Left ventricle myocardium superior (tissue), 1 donor: ENCODE data around the gene EIF6. TPM values are rescaled to one million over a fixed set of nuclear protein-coding genes. Genes with fewer than 3 reads are reported as not detected.

Experiments used
- ATAC-seq: fragments of 200-7000 bp; cut with Tn5 transposase; one replicate; pipeline ENCODE4 v1.9.1; 2020; ENCODE audit warnings: mild to moderate bottlenecking, moderate library complexity
- DNase-seq: peaks from one replicate; pipeline ENCODE4 v3.0.0-alpha.2; 2020
- intact Hi-C: fragments of 100-400 bp; cut with micrococcal nuclease; formaldehyde crosslinking; loops from one replicate; pipeline ENCODE4 v1.11.0; 2022
- long read RNA-seq: library from polyadenylated mRNA; unstranded; transcript quantifications from one replicate; pipeline ENCODE4 v2.0.0, GENCODE V29; 2021
- total RNA-seq: library from RNA; stranded (reverse); fragmentation: NEBNext Ultra II Directional; extraction: Animal tissue kit (Norgen Biotek cat#: 25700); gene quantifications from one replicate; pipeline ENCODE4 v1.2.1, GENCODE V29; 2021
- donor health status: DM: no; HTN: yes; CAD: no; lungs with severe emphysema.

Gene EIF6
- 34.6 TPM for total RNA-seq
- long read RNA-seq, transcript EIF6-203 (7 exons, 1,289 nt): major isoform, 25 of 36 reads
- long read RNA-seq, transcript EIF6-201 (6 exons, 1,252 nt): minor isoform, 9 of 36 reads
- long read RNA-seq, partial matches to known transcripts: 1 of 36 reads
- long read RNA-seq, other reads (novel, unspliced or antisense): 1 of 36 reads

- ATAC-seq (peak; percentile 92), DNase-seq (peak; percentile 88)
- intact Hi-C loops: no loop called here
Measured at GRCh38 chr20:35284267-35284991, at the start of gene EIF6. EIF6 (minus strand) TSS chr20:35284772; CDS start chr20:35284487, 285 bp downstream.

- ATAC-seq: no peak
- intact Hi-C loops: no loop called here
- DNase-seq: no peak
Measured at GRCh38 chr20:35333606-35334005, 49.0 kb upstream of the EIF6 start.

DNA sequence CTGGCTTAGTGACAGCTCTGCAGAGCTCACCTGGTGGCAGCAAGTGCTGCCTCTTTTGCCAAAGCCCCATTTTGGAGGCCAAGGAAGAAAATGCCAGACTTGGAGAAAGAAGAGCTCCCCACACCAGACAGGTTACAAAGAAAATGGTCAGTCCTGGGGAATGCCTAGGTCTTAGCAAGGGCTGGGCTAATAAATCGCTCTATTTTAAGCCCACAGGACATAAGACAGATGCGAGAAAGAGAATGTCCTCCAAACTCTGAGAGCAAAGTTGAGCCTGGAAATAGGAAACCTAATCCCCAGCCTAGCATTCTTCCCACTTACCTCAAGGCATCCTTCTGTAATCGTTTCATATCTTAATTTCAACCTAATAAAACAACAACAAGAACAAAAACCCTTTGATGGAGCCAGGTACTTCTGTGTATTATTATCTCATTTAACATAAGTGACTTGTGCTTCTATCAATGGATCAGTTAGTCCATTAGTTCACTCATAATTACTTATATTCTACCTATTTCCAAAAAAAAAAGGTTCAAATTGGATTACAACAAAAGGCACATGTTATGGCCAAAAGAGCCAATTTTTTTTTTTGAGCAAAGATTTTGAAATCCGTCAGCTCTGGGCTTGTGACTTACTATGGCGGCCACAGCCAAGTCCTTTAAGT is 48.1 kb upstream of the EIF6 start:
- no peak for ATAC-seq
- intact Hi-C loops: no loop called here
- no peak for DNase-seq

DNA sequence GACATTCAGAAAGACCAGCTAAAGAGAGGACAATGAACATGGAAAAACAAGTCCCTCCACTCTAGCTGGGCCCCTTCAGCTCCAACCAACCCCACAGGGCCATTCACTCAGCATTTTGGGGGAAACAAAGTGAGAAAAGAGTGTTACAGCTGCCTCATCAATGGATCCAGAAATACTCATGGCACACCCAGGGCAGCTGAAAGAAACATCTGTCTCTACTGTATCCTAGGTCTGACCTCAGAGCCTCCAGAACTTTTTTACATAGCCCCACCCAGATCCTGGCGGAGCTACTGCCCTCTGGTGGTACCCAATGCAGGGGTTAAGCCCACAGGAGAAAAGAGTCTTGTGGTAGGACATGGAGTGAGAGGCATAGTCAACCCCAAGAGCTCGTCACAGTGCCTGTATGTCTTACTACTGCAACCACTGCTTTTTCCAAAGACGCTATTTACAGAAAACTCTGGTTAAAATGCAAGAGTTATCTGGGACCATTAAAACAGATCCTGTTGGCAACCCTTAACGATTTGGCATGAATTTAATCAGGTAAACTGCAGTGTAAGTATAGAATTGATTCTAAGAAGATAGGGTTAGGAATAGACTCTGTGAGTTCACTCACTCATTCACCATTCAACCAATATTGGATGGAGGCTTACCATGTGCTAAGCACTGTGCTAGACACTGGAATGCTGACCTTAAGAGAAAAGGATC is 45.0 kb upstream of the EIF6 start:
- no peak for DNase-seq
- ATAC-seq: peak; percentile 47
- intact Hi-C loops: no loop called here

DNA sequence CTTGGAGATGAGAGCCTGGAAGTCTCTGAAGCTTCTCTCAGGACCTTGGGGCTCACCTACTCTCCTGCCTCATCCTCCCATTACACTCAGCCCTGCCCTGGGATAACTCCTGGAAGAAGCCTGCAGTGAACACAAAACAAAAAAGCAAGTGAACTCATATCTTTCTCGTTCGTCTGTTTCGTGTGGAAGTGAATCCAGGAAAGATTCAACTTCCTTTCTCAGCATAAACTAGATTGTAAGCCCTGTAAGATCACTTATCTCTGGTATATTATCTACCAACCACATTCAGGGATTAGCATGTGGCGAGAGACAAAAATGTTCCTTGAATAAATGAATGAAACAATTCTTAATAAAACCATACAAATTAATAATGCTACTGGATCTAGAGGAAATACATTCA is 44.1 kb upstream of the EIF6 start:
- ATAC-seq (no peak), DNase-seq (no peak)
- intact Hi-C loops: no loop called here

- no peak for DNase-seq
- ATAC-seq: no peak
- intact Hi-C loops: no loop called here
Measured at GRCh38 chr20:35328095-35328685, 43.6 kb upstream of the EIF6 start.

GRCh38 chr20:35327074-35327976 is 42.8 kb upstream of the EIF6 start:
- peak; percentile 60 for ATAC-seq
- intact Hi-C loops: no loop called here
- DNase-seq: no peak

DNA sequence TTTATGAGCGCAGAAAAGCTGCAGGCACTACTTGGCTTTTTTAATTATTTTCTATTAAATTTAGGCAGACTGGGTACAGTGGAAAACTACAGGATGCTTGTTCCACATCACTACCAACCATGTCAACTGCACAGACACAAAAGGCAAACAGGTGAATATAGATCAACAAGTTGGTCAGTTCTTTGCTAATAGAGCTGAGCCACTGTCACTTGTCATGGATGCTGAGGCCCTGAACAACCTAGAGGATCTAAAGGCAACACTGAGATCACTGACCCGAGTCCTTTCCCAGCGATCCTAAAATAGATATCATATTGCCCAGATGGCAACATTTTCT is 42.1 kb upstream of the EIF6 start:
- ATAC-seq: no peak
- intact Hi-C loops: no loop called here
- no peak for DNase-seq

DNA sequence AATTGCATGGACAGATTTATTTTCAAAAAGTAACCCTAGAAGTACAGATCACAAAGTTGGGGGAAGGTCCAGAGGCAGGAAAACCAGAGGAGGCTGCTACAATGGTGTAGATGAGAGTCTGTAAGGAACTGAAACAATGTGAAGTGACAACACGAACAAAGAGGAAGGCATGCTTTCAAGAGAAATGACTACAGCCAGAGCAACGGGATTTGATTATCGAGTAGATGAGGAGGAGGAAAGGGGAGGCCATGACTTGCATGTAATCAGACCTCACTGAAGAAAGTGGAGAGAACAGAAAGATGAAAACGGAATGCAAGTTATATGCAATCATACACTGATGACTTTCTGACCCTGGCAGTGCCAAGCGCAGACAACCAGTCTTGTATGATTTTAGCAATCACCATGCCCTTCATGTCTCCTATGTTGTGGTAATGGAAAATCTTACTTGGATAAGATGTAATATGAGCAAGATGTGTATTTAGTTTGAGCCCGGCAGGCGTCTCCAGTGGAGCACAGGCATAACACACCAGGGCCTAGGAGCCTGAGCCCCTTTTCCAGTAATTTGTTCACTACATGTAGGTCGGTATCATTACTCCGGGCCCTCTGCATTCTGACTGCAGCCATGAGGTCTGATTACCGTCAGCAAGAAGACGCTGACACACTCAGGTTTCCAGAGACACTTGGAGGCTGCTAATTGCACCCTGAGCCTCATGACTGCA is 41.6 kb upstream of the EIF6 start:
- intact Hi-C loops: no loop called here
- ATAC-seq: peak; percentile 52

DNA sequence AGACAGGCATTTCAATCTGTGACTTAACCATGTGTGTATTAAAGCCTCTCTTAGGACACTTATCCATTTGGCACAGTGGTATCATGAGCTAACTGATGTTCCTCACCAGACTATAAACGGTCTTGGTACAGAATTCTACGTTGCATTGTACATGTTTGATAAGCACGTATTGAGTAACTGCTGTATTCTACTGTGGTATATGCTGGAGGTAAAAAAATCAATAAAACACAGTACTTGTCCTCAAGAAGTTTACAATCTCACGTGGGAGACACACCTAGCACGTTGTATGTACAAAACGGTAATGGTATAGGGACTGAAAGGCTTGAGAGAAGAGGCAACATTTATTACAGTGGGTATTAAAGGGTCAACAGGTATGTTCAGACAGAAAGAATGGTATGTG is 40.8 kb upstream of the EIF6 start:
- ATAC-seq: peak; percentile 17
- intact Hi-C loops: no loop called here
- DNase-seq: no peak

More for the DNA sequence above, 41.6 kb upstream of the EIF6 start:
- DNase-seq: no peak

DNA sequence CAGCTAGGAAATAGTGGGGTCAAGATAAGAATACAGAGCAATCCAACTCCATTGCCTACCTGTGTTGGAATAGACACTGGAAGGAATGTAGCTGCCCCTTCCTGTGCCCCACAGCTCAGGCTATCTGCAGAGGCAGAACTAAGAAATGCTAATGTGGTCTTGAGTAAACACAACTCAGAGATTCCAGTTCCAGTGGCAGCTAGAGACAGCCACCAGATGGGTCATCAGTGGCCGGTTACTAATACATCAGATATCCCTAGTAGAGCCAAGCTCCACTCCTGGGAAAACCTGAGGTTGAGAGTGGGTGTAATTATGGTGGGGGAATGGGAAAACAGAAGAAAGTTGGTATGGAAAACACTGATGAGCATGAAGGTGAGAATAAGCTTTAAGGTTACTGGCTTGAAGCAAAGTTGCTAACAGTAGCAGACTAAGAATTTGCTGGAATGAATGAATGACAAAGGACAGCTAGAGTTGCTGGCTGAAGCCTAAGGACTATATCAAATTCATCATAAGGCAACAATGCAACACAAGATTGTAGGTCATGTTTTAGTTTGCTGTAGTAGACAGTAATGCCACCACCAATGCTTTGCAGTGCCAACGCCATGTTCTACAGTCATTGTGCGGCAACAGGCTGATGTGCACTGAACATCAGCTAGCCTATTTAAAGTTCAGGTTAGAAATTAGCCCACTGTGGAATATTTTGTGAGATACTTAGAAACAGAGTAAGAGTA is 36.0 kb upstream of the EIF6 start:
- DNase-seq (no peak), ATAC-seq (no peak)
- intact Hi-C loops: no loop called here

DNA sequence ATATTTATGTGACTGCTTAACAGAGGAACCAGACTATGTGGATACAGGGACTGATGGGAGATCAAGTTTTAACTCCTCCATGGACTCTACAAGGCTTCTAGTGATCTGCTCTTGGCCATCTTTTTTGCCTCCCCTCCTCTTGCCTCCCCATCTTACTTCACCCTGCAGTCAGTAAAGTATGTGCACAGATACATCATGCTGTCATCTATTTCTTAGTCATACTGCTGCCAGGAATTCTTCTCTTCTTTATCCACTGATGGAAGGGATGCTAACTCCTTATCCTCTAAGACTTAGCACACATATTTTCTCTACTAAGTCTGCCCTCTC is 35.3 kb upstream of the EIF6 start:
- intact Hi-C loops: no loop called here
- ATAC-seq (no peak), DNase-seq (no peak)

DNA sequence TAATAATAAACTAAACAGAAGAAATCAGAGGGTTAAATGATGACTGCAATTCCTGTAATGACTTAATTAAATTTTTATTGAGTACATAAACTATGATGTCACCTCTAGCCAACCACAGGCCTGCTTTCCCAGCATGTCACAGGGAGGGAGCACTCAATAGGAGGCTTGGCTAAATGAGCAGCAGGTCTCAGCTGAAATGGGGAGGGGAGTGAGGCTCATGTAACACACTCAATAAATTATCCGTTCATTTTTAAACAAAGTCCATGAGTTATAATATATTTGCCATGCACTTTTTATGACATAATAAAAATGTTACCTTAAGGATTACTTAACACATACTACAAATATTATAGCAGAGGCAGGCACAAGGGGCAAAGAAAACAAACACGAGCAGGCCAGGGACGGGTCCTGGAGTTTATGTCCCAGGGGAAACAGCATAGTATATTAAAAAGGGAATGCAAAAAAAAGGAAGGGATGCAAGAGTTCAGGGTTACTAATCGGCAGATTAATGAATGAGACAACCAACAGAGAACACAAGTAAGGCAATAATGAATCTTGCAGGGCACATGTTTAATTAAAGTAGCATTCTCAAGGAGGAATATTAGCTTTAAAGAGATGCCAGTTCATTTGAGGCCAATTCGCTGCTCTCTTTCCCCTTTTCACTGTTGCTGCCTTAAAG is 34.8 kb upstream of the EIF6 start:
- ATAC-seq (no peak), DNase-seq (no peak)
- intact Hi-C loops: no loop called here

- DNase-seq (no peak), ATAC-seq (peak; percentile 83)
- intact Hi-C loops: no loop called here
Measured at GRCh38 chr20:35318502-35319157, 34.1 kb upstream of the EIF6 start.

DNA sequence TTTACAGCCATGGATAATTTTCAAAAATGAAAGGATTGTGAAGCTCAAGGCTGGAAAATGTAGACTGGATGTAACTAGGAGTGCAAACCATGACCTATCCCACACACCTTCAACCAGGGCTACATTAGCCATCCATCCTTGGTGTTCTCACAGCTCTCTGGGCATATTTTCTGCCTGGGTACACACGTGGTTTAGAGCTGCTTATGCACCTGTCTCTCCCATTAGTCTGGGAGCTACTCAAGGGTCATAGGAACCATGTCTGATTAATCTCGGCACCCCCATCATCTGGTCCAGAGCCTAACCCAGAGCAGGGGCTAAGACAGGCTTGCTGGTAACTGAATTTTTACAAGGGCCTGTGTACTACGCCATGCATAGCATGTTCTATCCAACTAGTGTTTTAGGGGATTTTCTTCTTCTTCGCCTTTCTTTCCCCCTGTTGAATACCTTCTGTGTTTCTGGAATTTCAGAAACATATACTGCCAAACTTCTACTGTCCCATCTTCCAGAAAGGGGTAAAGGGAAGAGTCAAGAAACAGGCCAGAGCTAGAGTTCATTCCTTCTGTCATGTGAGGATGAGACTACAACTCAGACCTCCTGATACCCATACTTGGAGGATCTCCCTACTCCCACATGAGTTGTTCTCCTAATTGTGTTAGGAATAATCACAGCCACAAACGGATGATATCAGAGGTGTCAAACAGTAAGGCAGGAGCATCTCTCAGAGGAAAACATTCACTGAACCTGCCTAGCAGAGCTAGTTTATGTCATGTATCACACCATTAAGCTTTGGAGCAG is 33.0 kb upstream of the EIF6 start:
- ATAC-seq (no peak), DNase-seq (no peak)
- intact Hi-C loops: no loop called here

DNA sequence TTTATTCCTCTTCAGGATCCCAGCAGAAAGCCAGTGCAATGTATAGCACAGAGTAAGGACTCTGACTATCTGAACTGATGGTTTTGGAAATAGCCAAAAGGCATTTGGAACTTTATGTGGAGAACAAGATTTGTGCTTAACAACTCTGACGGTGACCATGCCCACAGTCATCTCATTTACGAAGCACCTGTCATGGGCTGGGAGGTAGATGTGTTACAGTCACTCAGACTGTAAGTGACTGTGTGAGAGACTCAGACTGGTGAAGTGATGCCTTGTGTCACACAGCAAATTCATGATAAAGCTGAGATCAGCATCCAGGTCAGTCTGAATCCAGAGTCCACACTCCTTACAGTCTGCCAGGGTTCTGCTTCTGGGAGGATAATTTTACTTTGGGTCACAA is 31.5 kb upstream of the EIF6 start:
- intact Hi-C loops: no loop called here

More for the DNA sequence above, 31.5 kb upstream of the EIF6 start:
- no peak for ATAC-seq
- no peak for DNase-seq
